NCI-H2107 (cell line): Measurements from ENCODE around the gene PAFAH1B1.
"Not testable (repeated sequence)": the region's sequence is repeated elsewhere in the genome, so short reads cannot be mapped to it uniquely, and the experiment has no call there.

Experiments
- DNase-seq: peaks from one replicate; lab custom pipeline; 2025; lab: John Stamatoyannopoulos, UW

Gene PAFAH1B1

GRCh38 chr17:2635675-2636074 lies 42.2 kb downstream of the PAFAH1B1 start:
- no peak for DNase-seq

- DNase-seq = no peak
Observed at GRCh38 chr17:2636169-2636930, 42.9 kb downstream of the PAFAH1B1 start.

GRCh38 chr17:2637422-2637821 lies 44.0 kb downstream of the PAFAH1B1 start:
- DNase-seq = no peak

GRCh38 chr17:2644971-2645370 lies 51.5 kb downstream of the PAFAH1B1 start:
- DNase-seq = no peak

GRCh38 chr17:2647957-2648356 lies 54.5 kb downstream of the PAFAH1B1 start:
- no peak for DNase-seq

GRCh38 chr17:2649191-2649590 lies 55.7 kb downstream of the PAFAH1B1 start:
- no peak for DNase-seq

GRCh38 chr17:2652911-2653310 lies 59.5 kb downstream of the PAFAH1B1 start:
- DNase-seq = not testable (repeated sequence)

- no peak for DNase-seq
Observed at GRCh38 chr17:2655546-2655945, 62.1 kb downstream of the PAFAH1B1 start.

- DNase-seq = no peak
Observed at GRCh38 chr17:2656283-2656682, 62.8 kb downstream of the PAFAH1B1 start.

GRCh38 chr17:2659337-2659736 lies 65.9 kb downstream of the PAFAH1B1 start:
- not testable (repeated sequence) for DNase-seq

- not testable (repeated sequence) for DNase-seq
Observed at GRCh38 chr17:2660410-2660809, 67.0 kb downstream of the PAFAH1B1 start.

GRCh38 chr17:2672026-2672425 lies 78.6 kb downstream of the PAFAH1B1 start:
- no peak for DNase-seq

- DNase-seq = not testable (repeated sequence)
Observed at GRCh38 chr17:2679247-2679646, 85.8 kb downstream of the PAFAH1B1 start.

- no peak for DNase-seq
Observed at GRCh38 chr17:2680961-2681360, 87.5 kb downstream of the PAFAH1B1 start.

- DNase-seq = no peak
Observed at GRCh38 chr17:2681650-2682049, 88.2 kb downstream of the PAFAH1B1 start.

GRCh38 chr17:2682176-2682938 lies 88.9 kb downstream of the PAFAH1B1 start:
- DNase-seq = no peak

GRCh38 chr17:2683912-2684311 lies 90.5 kb downstream of the PAFAH1B1 start:
- no peak for DNase-seq

- no peak for DNase-seq
Observed at GRCh38 chr17:2684549-2684948, 91.1 kb downstream of the PAFAH1B1 start.

GRCh38 chr17:2685696-2686095 lies 92.2 kb downstream of the PAFAH1B1 start:
- no peak for DNase-seq

GRCh38 chr17:2687074-2687418 lies 93.6 kb downstream of the PAFAH1B1 start:
- no peak for DNase-seq

GRCh38 chr17:2688351-2689342 lies 95.2 kb downstream of the PAFAH1B1 start:
- DNase-seq = no peak
